Muscle layer of duodenum (tissue), 2 donors: Measurements from ENCODE around the gene ZBED4.

Source experiments
- H3K27ac ChIP-seq: one replicate; pipeline ENCODE4 v1.7.0; 2013; ENCODE audit warnings: mild to moderate bottlenecking, low read length
- H3K27me3 ChIP-seq: one replicate; pipeline ENCODE4 v1.7.0; 2013; ENCODE audit warnings: low read depth, mild to moderate bottlenecking, control low read depth, low read length
- H3K36me3 ChIP-seq, 2 donors: one replicate each; pipeline ENCODE4 v1.7.0; 2013; ENCODE audit warnings: low read length in 2 of 2, control low read depth in 1 of 2, mild to moderate bottlenecking in 1 of 2; ENCODE audit not compliant: insufficient read depth in 2 of 2, control insufficient read depth in 1 of 2
- H3K4me1 ChIP-seq, 2 donors: one replicate each; pipeline ENCODE4 v1.7.0; 2013; ENCODE audit warnings: low read length in 2 of 2, mild to moderate bottlenecking in 2 of 2, control low read depth in 1 of 2, moderate library complexity in 1 of 2; ENCODE audit not compliant: insufficient read depth in 2 of 2, control insufficient read depth in 1 of 2
- H3K4me3 ChIP-seq, 2 donors: one replicate each; pipeline ENCODE4 v1.7.0; 2013; ENCODE audit warnings: low read length in 2 of 2, low read depth in 1 of 2, mild to moderate bottlenecking in 1 of 2
- H3K9me3 ChIP-seq, 2 donors: one replicate each; pipeline ENCODE4 v1.7.0; 2013; ENCODE audit warnings: low read length in 2 of 2, control low read depth in 1 of 2, mild to moderate bottlenecking in 1 of 2; ENCODE audit not compliant: control insufficient read depth in 1 of 2
- donor health status: healthy.

The ZBED4 gene

DNA sequence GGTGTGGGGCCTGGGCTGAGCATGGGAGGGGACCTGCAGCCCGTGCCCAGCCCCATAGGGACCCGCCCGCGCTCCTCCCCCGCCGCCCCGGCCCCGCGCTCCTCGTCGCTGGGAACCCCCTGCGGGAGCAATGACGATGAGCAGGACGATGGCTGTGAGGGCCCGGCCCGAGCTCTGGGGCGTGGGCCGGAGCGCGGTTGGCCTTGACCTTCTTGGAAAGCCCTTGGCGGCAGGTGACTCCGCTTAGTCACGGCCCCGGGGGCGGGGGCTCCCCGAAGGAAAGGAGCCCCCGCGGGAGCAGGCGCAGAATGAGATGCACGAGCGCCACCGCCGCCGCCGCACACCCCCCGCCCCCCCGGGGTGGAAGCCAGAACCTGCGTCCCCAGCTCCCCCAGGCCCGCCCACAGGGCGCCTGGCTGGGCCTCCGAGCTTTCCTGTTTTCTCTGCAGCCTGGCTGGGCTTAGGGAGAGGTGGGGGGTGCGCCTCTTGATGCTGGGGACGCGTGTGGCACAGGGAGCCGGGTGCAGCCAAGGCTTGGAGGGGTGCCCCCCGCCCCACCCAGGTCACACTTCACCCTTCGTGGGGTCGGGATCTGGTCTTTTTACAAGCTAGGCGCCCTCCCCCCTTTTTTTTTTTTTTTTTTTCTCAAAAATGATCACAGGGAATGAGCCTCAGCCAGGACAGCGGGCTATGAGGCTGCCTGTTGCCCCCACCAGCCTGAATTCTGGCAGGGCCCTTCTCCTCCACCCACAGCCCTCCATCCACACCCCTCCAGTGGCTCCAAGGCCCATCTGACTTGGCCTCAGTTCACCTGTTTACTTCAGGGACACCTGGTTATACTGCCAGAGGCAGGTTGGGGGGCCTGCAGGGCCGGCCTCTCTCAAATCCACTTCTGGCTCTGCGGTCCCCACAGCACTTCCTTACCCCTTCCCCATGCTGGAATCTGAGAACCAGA lies 82.7 kb downstream of the ZBED4 start:
- Histone ChIP-seq H3K4me1 (peaks cover 0 to 27% of the 10 kb centered on the region in 2 donors), H3K36me3 (no peaks in the 10 kb centered on the region), H3K27ac (peak overlapping the region; percentile 67), H3K27me3 (no peaks in the 10 kb centered on the region), H3K4me3 (peak overlapping the region in 1 of 2 donors; percentile 50), H3K9me3 (no peaks in the 10 kb centered on the region)

DNA sequence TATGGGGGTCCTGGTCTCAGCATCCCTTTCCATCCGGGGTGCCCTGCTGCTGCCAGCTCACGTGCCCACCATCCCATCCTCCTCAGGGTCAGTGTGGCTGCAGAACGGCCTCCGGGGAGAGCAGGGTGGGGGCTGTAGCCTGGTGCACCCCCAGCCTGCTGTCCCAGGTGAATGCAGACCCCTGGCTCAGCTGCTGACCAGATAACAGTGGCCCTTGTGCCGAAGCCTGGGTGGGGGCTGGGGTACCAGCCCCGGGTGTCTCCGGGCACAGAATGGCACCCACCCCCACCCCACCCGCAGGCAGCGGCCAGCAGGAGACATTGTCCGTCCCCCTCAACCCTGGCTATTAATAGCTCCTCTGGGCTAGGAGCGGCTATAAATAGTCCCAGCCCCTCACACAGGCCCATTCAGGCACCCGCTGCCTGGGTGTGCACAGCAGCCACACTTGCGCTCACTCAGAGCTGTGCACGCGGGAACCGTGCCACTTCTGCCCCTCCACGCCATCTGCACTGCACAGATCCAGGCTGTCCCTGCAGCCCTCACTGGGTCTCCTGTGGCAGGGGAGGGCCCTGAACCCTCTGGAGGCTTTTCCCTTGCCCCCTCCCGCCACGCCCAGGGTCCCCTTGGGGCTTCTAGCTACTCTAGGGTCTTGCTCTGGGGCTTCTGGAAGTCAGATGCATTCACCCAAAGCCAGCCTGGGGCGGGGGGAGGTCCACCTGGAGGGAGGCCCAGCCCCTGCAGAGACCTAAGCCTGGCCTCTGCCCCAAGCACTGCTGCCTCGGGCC lies 83.5 kb downstream of the ZBED4 start:
- peak overlapping the region; percentile 67 for H3K27ac ChIP-seq
- H3K4me3 ChIP-seq, result peak overlapping the region in 1 of 2 donors; percentile 50
- H3K9me3 ChIP-seq, result no peaks in the 10 kb centered on the region
- H3K4me1 ChIP-seq, result peaks cover 0 to 27% of the 10 kb centered on the region in 2 donors
- H3K27me3 ChIP-seq, result no peaks in the 10 kb centered on the region
- no peaks in the 10 kb centered on the region for H3K36me3 ChIP-seq

DNA sequence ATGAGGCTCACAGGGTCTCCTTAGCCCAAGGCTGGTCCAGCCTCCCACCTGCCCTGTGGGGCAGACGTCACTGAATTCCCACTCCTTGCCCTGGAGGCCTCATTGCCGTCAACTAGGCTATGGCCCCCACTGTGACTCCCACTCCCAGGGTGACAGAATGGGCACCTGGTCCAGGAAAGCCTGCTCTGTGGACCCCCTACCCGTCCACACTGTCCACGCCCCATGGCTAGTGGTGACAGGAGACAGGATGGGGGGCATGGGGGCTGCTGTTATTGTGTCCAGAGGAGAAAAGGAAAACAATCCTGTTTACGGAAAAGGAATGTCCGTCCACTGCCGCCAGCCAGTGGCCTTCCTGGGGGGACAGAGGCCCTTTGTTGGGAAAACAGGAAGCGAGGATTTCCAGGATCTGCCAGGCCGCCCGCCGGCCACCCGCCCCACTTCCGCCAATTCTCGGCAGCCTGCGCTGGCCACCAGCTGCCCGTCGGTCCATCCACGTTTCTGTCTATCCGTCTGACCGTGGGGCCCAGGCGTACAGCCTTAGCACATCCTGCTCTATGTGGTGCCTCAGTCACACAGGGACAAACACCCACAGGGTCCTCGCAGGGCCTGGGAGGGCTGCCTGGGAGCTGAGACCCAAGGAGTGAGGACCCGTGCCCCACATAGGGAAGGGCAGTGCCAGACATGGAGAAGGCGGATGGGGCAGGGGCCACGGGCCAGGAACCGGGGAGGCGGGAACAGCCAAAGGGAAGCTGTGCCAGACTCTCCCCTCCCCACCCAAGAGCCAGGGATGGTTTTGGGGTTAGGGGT lies 84.3 kb downstream of the ZBED4 start:
- H3K9me3 ChIP-seq, result no peaks in the 10 kb centered on the region
- no peaks in the 10 kb centered on the region for H3K36me3 ChIP-seq
- H3K27ac ChIP-seq, result peak overlapping the region; percentile 43
- H3K4me1 ChIP-seq, result peaks cover 0 to 27% of the 10 kb centered on the region in 2 donors
- H3K27me3 ChIP-seq, result no peaks in the 10 kb centered on the region
- peak overlapping the region in 1 of 2 donors; percentile 50 for H3K4me3 ChIP-seq

DNA sequence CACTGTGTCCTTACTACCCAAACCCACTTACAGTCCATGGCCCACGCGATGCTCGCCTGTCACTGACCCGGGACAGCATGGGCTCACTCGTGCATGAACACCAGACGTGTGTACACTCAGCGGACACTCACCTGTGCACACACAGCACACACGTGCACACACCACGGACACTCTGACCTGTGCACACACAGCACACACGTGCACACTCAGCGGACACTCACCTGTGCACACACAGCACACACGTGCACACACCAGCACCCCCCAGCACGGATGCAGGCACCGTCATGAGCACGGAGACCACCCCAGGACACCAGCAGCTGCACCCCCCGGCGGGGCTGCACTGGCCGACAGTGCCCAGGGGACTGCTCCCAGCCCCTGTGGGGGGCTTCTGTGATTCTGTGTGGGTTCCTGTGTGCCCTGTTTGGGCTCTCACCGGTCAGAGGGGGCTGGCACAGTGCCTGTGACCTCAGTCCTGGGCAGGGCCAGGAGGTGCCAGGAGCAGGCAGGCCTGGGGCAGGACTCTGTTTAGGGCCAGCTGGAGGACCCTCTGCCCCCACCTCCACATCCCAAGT lies 85.0 kb downstream of the ZBED4 start:
- Histone ChIP-seq H3K4me3 (no peak overlapping the region), H3K27ac (no peak overlapping the region), H3K27me3 (no peaks in the 10 kb centered on the region), H3K9me3 (no peaks in the 10 kb centered on the region), H3K4me1 (peaks cover 0 to 21% of the 10 kb centered on the region in 2 donors), H3K36me3 (no peaks in the 10 kb centered on the region)
